GM19238 (cell line): Measurements from ENCODE around the gene RREB1.

Experiments used
- DNase-seq: peaks from one replicate; pipeline ENCODE4 v3.0.0; 2011; ENCODE audit warnings: low spot score; ENCODE audit not compliant: insufficient read length

The RREB1 gene

DNA sequence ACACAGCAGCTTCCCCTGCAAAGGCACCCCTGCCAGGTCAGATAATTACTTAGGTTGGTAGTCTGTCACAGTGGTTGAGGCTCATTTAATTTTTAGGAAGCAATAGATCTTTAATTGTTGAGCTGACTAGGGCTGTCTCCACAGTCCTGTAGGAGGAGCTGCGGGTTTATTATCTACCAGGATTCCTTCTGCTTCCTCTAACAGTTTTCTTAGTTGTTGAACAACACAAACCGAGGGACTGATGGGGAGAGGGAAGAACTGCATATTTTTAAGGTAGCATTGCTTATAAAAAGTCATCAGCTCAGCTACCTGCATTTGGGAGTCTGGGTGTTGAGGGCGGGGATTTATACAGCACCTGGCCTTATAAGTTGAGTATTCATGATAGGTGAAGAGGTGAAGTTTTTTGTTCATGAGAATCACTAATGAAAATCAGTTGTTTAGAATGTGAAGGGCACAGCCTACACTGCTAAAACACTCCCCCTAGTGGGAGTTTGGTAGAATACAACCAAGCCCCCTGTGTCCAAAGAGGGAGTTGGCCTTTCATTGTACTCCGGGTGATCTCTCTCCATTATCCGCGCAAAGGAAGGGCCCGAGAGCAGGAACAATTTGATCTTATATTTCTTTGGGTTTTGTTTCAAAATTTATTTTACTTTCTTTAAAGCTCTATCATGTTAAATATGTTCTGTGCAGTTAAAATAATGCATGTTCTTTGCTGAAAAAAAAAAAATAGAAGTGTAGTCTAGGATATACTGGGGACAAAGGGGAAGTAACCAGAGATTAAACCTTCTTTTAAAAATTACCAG, 135.6 kb downstream of the RREB1 start:
- DNase-seq = peak; percentile 62

DNA sequence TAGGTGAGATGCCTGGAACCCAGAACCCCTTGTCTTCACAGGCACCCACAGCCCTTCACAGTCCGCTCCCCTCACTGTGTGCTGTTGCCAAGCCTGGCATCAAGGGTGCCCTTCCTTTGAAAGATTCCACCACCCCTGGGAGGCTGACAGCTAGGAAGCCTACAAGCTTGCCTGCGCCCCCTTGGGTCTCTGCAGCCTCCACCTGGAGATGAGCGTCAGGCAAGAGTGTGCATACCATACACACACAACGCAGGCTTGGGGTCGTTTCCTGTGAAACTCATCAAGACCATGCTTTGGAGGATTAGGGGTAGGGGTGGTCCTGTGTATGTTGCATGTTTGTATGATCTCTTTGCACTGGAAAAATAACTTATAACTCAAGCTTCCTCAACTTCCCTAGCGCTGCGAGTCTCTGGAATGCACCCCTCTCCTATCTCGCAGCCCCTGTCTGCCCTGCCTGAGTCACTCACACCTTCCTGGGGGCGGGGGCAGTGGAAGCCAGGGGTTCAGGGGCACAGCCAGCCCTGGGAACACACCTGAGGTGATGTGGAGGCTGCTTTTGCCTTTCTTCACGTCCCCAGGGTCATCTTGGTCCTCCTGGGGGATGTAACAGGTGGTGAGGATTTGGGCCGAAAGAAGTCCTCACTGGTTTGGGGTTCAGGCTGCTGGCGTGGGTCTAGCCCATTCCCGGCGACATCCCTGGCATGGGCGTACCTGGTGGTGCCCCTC, 138.1 kb downstream of the RREB1 start:
- no peak for DNase-seq

- no peak for DNase-seq
Observed at GRCh38 chr6:7246401-7247178, 138.8 kb downstream of the RREB1 start.

GRCh38 chr6:7247179-7247456, 139.4 kb downstream of the RREB1 start:
- DNase-seq = no peak

- no peak for DNase-seq
Observed at GRCh38 chr6:7247828-7248227, 140.1 kb downstream of the RREB1 start.

- no peak for DNase-seq
Observed at GRCh38 chr6:7249391-7249790, 141.6 kb downstream of the RREB1 start.

- no peak for DNase-seq
Observed at GRCh38 chr6:7249946-7250643, 142.3 kb downstream of the RREB1 start.

- DNase-seq = no peak
Observed at GRCh38 chr6:7250812-7251211, 143.1 kb downstream of the RREB1 start.

GRCh38 chr6:7251646-7252260, 144.0 kb downstream of the RREB1 start:
- DNase-seq = no peak

DNA sequence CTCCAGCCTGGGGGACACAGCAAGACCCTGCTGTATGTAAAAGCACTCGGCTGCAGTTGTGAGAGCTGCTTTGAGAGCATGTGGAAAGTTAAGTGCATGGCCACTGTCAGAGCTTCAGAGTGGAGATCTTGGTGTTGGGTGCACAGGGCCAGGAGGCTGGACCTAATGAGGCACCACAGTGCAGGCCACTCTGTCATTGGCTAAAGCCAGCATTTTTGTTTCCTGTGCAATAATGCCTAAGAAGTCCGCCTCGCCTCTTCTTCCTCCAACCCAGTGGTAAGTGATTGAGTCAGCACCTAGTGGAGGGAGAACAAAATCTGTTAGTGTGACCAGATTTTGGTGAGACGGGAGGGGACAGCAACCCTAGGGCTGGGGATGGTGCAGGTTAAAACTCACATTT, 144.6 kb downstream of the RREB1 start:
- no peak for DNase-seq

DNA sequence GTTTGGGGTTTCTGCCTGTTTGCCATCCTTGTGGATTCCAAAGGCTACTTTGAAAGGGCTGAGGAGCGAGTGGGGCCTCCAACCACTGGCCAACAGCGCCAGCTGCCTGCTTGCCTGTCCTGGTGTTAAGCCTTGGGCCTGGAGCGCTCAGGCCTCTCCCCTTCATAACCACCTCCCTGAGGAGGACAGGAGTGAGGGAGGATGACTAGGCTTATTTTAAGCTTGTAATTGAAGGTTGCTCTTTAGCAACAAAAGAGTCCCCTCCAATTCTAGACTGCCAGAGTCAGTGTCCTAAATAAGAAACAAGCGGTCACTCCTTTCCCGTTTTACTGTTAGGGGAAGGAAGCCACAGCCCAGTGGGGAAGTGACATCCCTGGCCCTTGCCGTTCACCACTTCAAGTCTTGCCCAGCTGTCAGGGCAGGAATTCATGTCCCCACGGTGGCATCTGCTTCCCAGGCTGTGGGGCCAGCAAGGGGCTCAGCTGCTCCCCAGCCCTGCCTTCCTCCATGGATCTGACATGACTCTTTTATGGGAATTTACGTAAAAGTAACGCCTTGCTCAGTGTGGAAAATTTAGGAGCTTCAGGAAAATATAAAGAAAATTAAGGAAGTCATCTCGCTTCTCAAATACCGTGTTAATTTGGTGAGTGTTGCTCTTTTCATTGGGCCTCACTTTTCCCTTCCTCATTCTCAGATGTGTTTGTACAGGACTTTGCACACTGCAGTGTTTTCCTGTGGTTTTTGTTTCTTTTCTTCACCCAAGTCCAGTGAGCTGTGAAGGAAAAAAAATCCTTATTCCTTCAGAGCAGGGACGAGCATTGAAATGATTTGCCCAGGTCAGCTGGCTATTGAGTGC, 147.4 kb downstream of the RREB1 start:
- no peak for DNase-seq

- no peak for DNase-seq
Observed at GRCh38 chr6:7255918-7256317, 148.2 kb downstream of the RREB1 start.

- no peak for DNase-seq
Observed at GRCh38 chr6:7256785-7257184, 149.0 kb downstream of the RREB1 start.

DNA sequence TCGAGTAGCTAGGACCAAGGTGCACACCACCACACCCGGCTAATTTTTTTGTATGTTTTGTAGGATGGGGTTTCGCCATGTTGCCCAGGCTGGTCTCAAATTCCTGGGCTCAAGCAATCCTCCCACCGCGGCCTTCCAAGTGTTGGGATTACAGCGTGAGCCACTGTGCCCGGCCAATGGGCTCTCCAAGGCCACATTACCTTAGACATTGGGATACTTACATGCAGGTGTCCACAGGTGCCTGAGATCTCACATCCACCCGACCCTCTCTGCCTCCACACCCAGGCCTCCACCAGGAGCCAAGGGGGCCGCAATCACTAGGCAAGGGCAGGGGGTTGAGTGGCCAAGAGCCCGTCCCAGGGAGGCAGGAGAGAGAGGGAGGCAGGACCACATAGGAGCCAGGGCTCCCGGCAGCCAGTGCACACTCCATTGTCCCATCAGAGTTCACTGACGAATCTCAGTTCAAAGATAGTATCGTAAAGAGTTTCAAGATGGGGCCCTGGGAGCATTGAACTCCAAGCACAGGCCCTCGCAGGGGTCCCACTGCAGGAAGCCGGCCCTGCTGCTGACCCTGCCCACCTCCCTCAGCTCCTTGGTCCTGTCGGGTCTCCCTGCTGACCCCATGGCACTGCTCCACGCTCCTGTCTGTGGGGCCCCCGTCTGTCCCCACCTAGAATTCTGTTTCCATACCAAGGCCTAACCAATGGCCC, 149.9 kb downstream of the RREB1 start:
- DNase-seq = no peak

GRCh38 chr6:7258231-7258763, 150.5 kb downstream of the RREB1 start:
- no peak for DNase-seq

DNA sequence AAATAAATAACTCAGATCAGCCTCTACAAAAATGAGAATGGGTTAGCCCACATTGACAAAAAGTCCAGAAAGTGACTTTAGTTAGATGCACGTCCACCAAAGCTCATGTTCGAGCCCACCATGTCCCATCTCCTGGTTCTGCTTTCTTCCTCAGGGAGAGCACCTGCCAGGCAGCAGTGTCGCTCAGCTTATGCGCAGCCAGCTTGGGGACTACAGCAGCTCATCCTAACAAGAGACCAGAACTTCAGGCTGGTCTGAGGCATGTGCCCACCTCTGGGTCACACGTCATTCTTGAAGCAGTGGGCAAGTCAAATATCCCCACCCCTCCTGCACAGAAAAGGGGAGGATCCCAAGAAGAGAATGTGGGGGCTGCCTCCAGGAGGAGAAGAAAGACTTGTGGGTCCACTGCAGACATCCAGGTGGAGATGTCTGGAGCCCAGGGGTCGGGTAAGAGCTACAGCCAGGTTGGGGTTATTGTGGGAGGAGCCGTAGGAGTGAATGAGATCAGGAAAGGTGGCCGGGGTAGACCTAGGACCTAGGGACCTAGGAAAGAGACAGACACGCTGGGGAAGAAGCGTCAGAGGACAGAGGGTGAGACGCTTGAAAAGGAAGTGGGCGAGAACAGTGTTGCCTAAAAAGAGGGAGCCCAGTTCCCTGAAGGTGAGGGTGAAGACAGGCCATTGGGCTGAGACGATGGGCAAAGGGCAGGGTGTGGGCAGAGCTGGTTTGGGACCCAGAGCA, 152.7 kb downstream of the RREB1 start:
- DNase-seq = no peak

DNA sequence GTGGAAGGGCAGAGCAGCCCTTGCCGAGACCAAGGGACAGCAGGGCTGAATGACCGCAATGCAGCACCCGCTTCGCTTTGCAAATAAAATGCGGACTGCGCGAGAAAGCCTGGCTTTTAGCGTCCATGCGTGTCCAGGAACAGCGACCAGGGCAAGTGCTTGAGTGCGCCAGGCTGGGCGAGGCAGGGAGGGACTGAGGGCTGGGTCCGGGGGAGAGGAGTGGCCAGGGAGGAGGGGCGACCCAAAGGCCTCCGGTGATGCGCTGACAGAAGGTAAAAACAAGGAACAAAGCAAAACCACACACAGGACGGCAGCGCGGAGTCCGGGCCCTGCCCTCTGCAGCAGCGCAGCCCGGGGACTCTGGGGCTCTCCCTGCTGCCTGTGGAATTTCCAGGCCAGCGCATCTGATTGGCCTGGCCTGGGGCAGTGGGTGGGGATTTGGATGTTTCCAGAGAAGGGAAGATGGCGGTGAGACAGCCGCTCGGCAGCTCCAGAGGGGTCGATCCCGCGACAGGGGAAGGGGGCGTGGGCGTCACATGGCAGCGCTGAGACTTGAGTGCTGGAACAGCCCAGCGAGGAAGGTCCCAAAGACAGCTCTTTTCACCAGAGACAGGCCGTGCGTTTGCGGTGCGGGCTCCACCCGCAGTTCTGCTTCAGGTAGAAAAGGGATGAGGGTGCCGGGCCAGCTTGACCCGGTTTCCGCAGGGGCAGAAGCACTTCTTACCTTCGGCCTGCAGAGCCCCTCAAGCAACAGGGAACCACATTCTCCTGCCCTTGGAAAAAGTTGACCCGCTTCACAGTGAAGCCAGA, 153.5 kb downstream of the RREB1 start:
- DNase-seq = peak; percentile 56
